ENCODE results near the gene CIROP. TPM values are rescaled to one million over a fixed set of nuclear protein-coding genes. Genes with fewer than 3 reads are reported as not detected.

The CIROP gene
- total and polyA plus RNA-seq, 2 donors (not counting 1 experiment from before 2014, with no cell fraction given), result not detected

DNA sequence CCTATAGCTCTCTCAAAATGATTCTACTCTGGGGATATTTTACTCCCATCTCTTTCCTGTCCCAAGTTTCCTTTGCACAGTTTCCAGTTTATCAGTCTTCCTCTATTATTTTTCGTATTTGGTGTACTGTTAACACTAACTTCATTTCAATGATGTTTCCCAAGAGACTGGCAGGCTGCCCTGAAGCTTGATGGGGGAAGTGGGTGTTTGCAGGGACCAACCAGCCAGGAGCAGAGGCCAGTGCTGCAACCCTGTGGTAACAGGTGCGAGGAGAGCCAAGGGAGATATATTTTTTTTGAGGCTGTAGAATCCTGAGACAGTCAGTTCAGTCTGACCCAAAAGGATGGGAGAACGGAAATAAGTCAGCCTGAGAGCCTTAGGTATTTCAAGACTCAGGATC is 26.1 kb upstream of the CIROP start:
- Histone ChIP-seq H3K79me2 (ENCODE audit: control insufficient read depth, insufficient read depth, low read length) (no peaks in the 10 kb centered on the region), H3K9ac (ENCODE audit: low read length) (no peak overlapping the region), H2AFZ (ENCODE audit: insufficient read depth, low read depth, low read length, poor library complexity, severe bottlenecking) (no peak overlapping the region), H3K9me3 (ENCODE audit: control extremely low read depth in 1 of 3, control insufficient read depth in 2 of 3, insufficient read depth in 1 of 3, low read length in 2 of 3) (no peaks in the 10 kb centered on the region), H3K4me3 (ENCODE audit: control extremely low read depth in 1 of 5, extremely low read depth in 1 of 5, insufficient read depth in 1 of 5, low read depth in 2 of 5, low read length in 4 of 5) (no peak overlapping the region), H3K27ac (ENCODE audit: low read length in 2 of 2) (no peak overlapping the region), H3K27me3 (replicated peaks in 1 of 4; ENCODE audit: control extremely low read depth in 1 of 4, control insufficient read depth in 3 of 4, insufficient read depth in 4 of 4, low read length in 3 of 4) (no peaks in the 10 kb centered on the region), H3K4me1 (ENCODE audit: control insufficient read depth in 2 of 2, insufficient read depth in 2 of 2, low read length in 2 of 2) (peaks cover 7 to 11% of the 10 kb centered on the region in 2 donors), H4K20me1 (ENCODE audit: control insufficient read depth, insufficient read depth, low read length, poor library complexity, severe bottlenecking) (no peaks in the 10 kb centered on the region), H3K36me3 (replicated peaks in 1 of 2; ENCODE audit: control extremely low read depth in 1 of 2, control insufficient read depth in 1 of 2, extremely low read depth in 1 of 2, insufficient read depth in 2 of 2, low read length in 1 of 2) (no peaks in the 10 kb centered on the region), H3K4me2 (replicated peaks; ENCODE audit: low read depth, low read length, poor library complexity, severe bottlenecking) (no peak overlapping the region)
- intact Hi-C loops (cut with micrococcal nuclease), result no loop called here
- CTCF ChIA-PET, result interaction anchor here (4.5 kb wide), 1 partner anchor 10 kb away, joined by 26 read pairs; the partner anchor contains the start of gene CEBPE
- Mint-ChIP-seq H3K9me3 (ENCODE audit: insufficient read depth) (no peaks in the 10 kb centered on the region), H3K27me3 (no peaks in the 10 kb centered on the region), H3K27ac (no peak overlapping the region), H3K4me1 (peaks cover 14% of the 10 kb centered on the region), H3K4me3 (no peak overlapping the region)
- ATAC-seq (ENCODE audit: low read depth) (no peak), DNase-seq (no peak)
- POLR2A ChIA-PET, result no interaction called here
- no CpG with 5 or more reads among the region's 3 CpGs for WGBS (ENCODE audit: insufficient coverage)
- TF ChIP-seq, protein P1, sequence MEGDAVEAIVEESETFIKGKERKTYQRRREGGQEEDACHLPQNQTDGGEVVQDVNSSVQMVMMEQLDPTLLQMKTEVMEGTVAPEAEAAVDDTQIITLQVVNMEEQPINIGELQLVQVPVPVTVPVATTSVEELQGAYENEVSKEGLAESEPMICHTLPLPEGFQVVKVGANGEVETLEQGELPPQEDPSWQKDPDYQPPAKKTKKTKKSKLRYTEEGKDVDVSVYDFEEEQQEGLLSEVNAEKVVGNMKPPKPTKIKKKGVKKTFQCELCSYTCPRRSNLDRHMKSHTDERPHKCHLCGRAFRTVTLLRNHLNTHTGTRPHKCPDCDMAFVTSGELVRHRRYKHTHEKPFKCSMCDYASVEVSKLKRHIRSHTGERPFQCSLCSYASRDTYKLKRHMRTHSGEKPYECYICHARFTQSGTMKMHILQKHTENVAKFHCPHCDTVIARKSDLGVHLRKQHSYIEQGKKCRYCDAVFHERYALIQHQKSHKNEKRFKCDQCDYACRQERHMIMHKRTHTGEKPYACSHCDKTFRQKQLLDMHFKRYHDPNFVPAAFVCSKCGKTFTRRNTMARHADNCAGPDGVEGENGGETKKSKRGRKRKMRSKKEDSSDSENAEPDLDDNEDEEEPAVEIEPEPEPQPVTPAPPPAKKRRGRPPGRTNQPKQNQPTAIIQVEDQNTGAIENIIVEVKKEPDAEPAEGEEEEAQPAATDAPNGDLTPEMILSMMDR (IDR thresholded peaks at IDR 0.05), result no peak
- no peak for TF ChIP-seq EZH2 (IDR thresholded peaks at IDR 0.05; ENCODE audit: borderline replicate concordance, insufficient read depth, low read depth, low read length, poor library complexity, severe bottlenecking)

DNA sequence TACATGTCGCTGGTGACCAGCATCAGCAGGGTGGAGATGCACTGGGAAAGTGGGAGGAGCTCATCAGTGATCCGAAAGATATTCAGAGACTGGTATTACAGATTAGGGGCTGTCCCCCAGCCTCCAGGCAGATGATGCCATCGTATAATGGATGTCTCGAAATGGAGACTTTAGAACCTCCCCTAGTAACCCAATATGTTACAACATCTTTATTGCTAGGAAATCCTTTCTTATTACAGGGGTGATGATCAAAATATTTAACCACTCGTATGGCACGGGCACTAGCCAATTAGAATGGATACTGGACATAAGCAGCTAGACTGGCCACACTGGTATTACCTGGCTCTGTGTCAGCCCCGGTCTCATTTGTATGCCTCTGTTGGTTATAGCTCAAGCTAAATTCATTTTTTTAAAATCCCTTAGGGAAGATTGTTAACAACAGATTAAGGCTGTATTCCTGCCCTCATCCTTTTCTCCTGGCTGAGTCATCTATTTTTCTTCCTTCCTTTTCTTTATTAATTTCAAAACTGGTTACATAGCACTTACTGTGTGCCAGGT is 25.0 kb upstream of the CIROP start:
- ATAC-seq (ENCODE audit: low read depth), result no peak

More for the DNA sequence above, 25.0 kb upstream of the CIROP start:
- Histone ChIP-seq H3K4me3 (ENCODE audit: control extremely low read depth in 1 of 5, extremely low read depth in 1 of 5, insufficient read depth in 1 of 5, low read depth in 2 of 5, low read length in 4 of 5) (no peak overlapping the region), H3K79me2 (ENCODE audit: control insufficient read depth, insufficient read depth, low read length) (no peaks in the 10 kb centered on the region), H3K36me3 (replicated peaks in 1 of 2; ENCODE audit: control extremely low read depth in 1 of 2, control insufficient read depth in 1 of 2, extremely low read depth in 1 of 2, insufficient read depth in 2 of 2, low read length in 1 of 2) (no peaks in the 10 kb centered on the region), H3K27me3 (replicated peaks in 1 of 4; ENCODE audit: control extremely low read depth in 1 of 4, control insufficient read depth in 3 of 4, insufficient read depth in 4 of 4, low read length in 3 of 4) (no peaks in the 10 kb centered on the region), H3K4me2 (replicated peaks; ENCODE audit: low read depth, low read length, poor library complexity, severe bottlenecking) (no peak overlapping the region), H2AFZ (ENCODE audit: insufficient read depth, low read depth, low read length, poor library complexity, severe bottlenecking) (no peak overlapping the region), H3K9me3 (ENCODE audit: control extremely low read depth in 1 of 3, control insufficient read depth in 2 of 3, insufficient read depth in 1 of 3, low read length in 2 of 3) (no peaks in the 10 kb centered on the region), H3K9ac (ENCODE audit: low read length) (no peak overlapping the region), H4K20me1 (ENCODE audit: control insufficient read depth, insufficient read depth, low read length, poor library complexity, severe bottlenecking) (no peaks in the 10 kb centered on the region), H3K27ac (ENCODE audit: low read length in 2 of 2) (no peak overlapping the region), H3K4me1 (ENCODE audit: control insufficient read depth in 2 of 2, insufficient read depth in 2 of 2, low read length in 2 of 2) (peaks cover 7 to 11% of the 10 kb centered on the region in 2 donors)
- CTCF ChIA-PET, result interaction anchor here (0.8 to 4.5 kb wide), 2 partner anchors 9 to 56 kb away, joined by 4 to 26 read pairs; partner anchors contain the start of gene CEBPE
- H3K4me3 Mint-ChIP-seq, result no peak overlapping the region
- TF ChIP-seq EZH2 (IDR thresholded peaks at IDR 0.05; ENCODE audit: borderline replicate concordance, insufficient read depth, low read depth, low read length, poor library complexity, severe bottlenecking), result no peak
- TF ChIP-seq, protein P1 (IDR thresholded peaks at IDR 0.05), result no peak
- POLR2A ChIA-PET, result no interaction called here
- intact Hi-C loops (cut with micrococcal nuclease), result no loop called here
- WGBS (ENCODE audit: insufficient coverage), result 100% methylated on average over 4 of the region's 7 CpGs
- no peaks in the 10 kb centered on the region for H3K9me3 Mint-ChIP-seq (ENCODE audit: insufficient read depth)
- DNase-seq, result no peak
- H3K27me3 Mint-ChIP-seq, result no peaks in the 10 kb centered on the region
- no peak overlapping the region for H3K27ac Mint-ChIP-seq
- peaks cover 14% of the 10 kb centered on the region for H3K4me1 Mint-ChIP-seq
